Panc1 (cell line): ENCODE data around the gene BTG3.

Source experiments
- CTCF ChIP-seq: fragments of 450-650 bp; IDR thresholded peaks from 2 replicates; pipeline ENCODE4 v1.5.1; 2017; ENCODE audit warnings: mild to moderate bottlenecking
- POLR2AphosphoS5 ChIP-seq: IDR thresholded peaks from 2 replicates; pipeline ENCODE4 v1.6.1; 2012; ENCODE audit warnings: mild to moderate bottlenecking, low read depth, low read length, moderate library complexity

GRCh38 chr21:17545007-17545406 is 67.7 kb downstream of the BTG3 start:
- TF ChIP-seq CTCF (no peak), POLR2AphosphoS5 (no peak)
